AG08395 (cell line): ENCODE measurements around the gene KMT2B.

Experiments used
- DNase-seq: peaks from one replicate; pipeline ENCODE4 v3.0.0; 2012; ENCODE audit warnings: mixed read lengths, low spot score

Gene KMT2B

GRCh38 chr19:35725216-35725861 is 7.5 kb downstream of the KMT2B start:
- DNase-seq: no peak

DNA sequence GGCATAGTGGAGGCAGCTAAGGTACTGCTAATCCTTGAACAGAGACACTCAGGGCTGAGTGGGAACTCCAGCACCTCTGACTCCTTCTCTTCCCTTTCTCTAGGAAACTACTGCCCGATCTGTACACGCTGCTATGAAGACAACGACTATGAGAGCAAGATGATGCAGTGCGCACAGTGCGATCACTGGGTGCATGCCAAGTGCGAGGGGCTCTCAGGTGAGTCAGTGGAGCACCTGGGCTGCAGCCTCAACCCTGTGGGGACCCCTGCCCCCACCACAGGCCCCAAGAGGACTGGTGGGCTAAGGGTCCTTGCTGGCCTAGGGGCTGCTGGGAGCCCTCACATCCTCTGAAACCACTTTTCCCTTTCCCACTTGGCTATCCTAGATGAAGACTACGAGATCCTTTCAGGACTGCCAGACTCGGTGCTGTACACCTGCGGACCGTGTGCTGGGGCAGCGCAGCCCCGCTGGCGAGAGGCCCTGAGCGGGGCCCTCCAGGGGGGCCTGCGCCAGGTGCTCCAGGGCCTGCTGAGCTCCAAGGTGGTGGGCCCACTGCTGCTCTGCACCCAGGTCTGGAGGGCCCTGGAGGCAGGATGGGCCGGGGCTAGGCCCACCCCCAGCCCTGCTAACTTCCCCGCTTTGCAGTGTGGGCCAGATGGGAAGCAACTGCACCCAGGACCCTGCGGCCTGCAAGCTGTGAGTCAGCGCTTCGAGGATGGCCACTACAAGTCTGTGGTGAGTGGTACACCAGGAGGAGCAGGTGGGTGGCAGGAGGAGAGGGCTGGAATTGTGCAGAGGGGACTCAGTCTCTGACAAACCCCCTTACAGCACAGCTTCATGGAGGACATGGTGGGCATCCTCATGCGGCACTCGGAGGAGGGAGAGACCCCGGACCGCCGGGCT is 9.5 kb downstream of the KMT2B start:
- DNase-seq: no peak

DNA sequence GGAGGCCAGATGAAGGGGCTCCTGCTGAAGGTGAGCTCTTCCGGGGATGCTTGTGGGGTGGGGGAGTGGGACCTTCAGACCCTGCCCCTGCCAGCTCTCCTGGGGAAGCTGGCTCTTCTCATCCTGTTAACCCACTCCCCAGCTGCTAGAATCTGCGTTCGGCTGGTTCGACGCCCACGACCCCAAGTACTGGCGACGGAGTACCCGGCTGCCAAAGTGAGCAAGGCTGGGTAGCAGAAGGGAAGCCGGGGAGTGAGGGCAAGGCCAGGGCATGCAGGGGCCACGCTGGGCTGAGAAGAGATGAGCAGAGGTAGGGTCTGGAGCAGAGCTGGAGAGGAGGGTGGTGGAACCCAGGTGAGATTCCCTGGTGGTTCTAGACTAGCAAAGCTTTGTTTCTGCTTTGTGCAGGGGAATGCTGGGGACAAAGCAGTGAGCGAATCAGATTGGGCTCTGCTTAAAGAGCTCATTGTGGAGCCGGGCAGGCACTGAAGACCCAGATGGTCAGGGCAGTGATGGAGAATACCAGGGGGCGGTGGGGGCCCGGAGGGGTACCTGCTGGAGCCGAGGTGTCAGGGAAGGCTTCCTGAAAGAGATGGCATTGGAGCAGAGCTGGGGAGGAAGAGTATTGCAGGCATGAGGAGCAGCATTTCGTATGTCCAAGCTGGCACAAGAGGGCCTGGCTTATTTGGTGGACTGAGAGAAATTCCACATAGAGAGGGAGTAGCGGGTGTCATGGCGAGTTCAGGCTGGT is 10.3 kb downstream of the KMT2B start:
- no peak for DNase-seq

GRCh38 chr19:35729021-35729420 is 11.2 kb downstream of the KMT2B start:
- no peak for DNase-seq

DNA sequence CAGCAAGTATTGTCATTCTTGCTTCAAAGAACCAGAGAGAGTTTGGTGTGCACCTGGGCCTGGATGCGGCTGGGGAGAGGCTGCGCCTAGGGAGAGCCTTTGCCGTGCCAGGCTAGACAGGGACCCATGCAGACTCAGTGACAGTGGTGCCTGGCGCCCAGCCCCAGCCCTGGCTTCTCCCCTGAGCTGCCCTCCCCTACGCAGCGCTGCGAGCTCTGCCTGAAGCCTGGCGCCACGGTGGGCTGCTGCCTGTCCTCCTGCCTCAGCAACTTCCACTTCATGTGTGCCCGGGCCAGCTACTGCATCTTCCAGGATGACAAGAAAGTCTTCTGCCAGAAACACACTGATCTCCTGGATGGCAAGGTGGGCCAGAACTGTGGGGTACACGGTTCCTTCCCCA is 12.0 kb downstream of the KMT2B start:
- no peak for DNase-seq

- DNase-seq: no peak
These were observed 12.5 kb downstream of the KMT2B start for GRCh38 chr19:35730326-35730725.

- no peak for DNase-seq
These were observed 13.6 kb downstream of the KMT2B start for GRCh38 chr19:35731353-35731752.

- no peak for DNase-seq
These were observed 14.1 kb downstream of the KMT2B start for GRCh38 chr19:35731779-35732405.

DNA sequence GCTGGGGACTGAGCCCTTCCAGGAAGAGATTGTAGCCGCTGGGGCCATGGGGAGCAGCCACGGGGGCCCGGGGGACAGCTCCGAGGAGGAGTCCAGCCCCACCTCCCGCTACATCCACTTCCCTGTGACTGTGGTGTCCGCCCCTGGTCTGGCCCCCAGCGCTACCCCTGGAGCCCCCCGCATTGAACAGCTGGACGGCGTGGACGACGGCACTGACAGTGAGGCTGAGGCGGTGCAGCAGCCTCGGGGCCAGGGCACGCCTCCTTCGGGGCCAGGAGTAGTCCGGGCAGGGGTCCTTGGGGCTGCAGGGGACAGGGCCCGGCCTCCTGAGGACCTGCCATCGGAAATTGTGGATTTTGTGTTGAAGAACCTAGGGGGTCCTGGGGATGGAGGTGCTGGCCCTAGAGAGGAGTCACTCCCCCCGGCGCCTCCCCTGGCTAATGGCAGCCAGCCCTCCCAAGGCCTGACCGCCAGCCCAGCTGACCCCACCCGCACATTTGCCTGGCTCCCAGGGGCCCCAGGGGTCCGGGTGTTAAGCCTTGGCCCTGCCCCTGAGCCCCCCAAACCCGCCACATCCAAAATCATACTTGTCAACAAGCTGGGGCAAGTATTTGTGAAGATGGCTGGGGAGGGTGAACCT is 14.9 kb downstream of the KMT2B start:
- no peak for DNase-seq

GRCh38 chr19:35733180-35734125 is 15.7 kb downstream of the KMT2B start:
- DNase-seq: no peak

- DNase-seq: no peak
These were observed 16.5 kb downstream of the KMT2B start for GRCh38 chr19:35734273-35734672.

DNA sequence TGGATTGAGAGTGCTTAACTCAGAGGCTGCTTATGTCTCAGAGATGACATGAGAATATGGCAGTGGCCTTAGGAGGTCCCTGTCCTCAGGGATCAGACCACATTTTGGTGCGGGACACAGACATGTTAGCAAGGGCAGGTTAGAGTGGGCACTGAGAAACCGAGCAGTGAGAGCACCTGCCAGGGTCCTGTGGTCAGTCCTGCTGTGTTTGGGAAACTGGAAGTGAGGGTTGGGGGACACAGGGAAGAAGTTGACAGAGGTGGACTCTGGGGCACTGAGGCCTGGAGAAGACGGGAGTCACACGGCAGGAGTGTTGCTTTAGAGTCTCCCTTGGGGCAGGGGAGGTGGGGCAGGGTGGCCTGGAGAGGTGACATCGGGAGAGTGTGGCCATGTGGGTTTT is 17.1 kb downstream of the KMT2B start:
- DNase-seq: no peak

DNA sequence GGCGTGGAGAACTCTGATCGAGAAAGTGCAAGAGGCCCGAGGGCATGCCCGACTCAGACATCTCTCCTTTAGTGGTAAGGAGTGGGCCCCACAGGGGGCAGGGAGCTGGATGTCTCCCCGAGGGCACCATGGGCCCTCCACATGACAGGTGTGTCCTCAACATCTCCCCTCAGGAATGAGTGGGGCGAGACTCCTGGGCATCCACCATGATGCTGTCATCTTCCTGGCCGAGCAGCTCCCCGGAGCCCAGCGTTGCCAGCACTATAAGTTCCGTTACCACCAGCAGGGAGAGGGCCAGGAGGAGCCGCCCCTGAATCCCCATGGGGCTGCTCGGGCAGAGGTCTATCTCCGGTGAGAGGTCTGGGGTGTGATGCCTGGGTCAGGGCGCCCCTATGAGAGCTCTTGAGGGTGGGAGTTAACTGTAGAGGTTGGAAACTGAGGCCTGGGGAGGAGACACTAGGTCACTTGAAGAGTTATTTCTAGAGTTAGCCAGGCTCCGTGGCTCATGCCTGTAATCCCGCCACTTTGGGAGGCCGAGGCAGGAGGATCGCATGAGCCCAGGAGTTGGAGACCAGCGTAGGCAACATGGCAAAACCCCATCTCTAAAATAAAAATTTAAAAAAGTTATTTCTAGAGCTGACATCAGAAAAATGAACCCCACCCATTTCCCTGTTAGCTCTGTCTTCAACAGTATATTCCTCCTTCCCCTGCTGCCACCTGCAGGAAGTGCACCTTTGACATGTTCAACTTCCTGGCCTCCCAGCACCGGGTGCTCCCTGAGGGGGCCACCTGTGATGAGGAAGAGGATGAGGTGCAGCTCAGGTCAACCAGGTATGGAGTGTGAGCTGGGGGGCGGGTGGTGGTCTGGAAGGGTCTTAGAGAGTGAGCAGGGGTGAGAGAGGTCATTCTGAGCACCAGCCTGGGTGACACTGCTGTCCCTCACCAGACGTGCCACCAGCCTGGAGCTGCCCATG is 19.4 kb downstream of the KMT2B start:
- no peak for DNase-seq

DNA sequence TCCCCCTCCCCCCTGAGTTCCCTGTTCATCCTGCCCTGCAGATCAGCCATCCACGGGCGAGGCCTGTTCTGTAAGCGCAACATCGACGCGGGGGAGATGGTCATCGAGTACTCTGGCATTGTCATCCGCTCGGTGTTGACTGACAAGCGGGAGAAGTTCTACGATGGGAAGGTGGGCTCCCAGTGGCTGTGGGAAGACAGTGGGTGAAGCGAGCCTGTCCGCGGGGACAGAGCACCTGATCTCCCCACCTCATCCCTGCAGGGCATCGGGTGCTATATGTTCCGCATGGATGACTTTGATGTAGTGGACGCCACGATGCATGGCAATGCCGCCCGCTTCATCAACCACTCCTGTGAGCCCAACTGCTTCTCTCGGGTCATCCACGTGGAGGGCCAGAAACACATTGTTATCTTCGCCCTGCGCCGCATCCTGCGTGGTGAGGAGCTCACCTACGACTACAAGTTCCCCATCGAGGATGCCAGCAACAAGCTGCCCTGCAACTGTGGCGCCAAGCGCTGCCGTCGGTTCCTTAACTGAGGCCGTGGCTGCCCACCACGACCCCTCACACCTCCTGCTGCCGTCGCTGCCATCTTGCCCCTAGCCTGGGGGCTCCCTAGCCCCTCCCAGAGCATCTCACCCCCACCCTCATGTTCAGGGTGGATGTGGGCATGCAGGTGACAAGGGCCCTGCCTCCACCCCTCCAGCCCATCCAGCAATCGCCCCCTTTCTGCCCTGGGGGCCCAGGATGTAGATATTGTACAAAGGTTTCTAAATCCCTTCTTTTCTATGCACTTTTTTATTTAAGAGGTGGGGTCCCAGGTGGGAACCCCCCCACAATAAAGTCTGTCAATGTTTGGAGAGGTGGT is 20.5 kb downstream of the KMT2B start:
- no peak for DNase-seq

DNA sequence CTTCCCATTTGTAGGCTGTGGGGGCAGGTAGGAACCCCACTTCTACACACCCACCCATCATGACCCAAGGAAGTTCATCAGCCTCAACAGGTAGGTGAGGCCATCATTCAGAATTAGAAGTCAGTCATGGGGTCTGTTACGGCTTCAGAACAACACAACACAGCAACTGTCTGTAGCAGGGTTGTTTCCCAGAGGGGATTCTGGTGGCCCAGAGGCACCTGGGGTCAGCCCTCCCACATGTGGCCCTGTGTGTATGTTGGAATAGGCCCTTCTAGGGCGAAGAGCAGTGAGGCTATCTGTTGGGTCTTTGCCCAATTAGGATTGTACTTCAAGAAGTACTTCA is 21.1 kb downstream of the KMT2B start:
- no peak for DNase-seq

- DNase-seq: no peak
These were observed 21.7 kb downstream of the KMT2B start for GRCh38 chr19:35739275-35740107.

DNA sequence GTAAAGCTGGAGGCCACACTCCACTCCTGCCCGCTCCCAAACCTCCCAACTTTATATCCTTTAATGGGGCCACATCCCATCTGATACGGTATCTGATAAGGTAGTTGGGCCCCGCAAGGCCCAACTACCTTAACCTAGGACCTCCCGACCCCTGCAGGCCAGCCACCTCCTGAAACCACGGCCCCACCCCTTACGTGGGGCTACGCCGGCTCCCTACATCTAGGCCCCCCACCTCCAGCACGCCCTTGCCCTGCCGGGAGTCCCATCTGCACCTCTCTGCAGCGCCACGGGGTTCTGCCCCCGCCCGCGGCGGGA is 22.3 kb downstream of the KMT2B start:
- no peak for DNase-seq
